HS-27A (cell line): Measurements from ENCODE around the gene CCBE1.

Experiments used
- DNase-seq: peaks from one replicate; pipeline ENCODE4 v3.0.0-alpha.2; 2012; ENCODE audit warnings: low read depth, missing footprints

CCBE1 gene

GRCh38 chr18:59570101-59570775, 127.0 kb downstream of the CCBE1 start:
- no peak for DNase-seq

- DNase-seq, result no peak
Measured at GRCh38 chr18:59569390-59569791, 127.8 kb downstream of the CCBE1 start.

GRCh38 chr18:59567431-59567830, 129.8 kb downstream of the CCBE1 start:
- DNase-seq, result no peak

- no peak for DNase-seq
Measured at GRCh38 chr18:59566533-59566971, 130.7 kb downstream of the CCBE1 start.

- DNase-seq, result no peak
Measured at GRCh38 chr18:59565957-59566356, 131.3 kb downstream of the CCBE1 start.

- no peak for DNase-seq
Measured at GRCh38 chr18:59564561-59564960, 132.7 kb downstream of the CCBE1 start.

- DNase-seq, result no peak
Measured at GRCh38 chr18:59563176-59563785, 133.9 kb downstream of the CCBE1 start.

- DNase-seq, result no peak
Measured at GRCh38 chr18:59562751-59563150, 134.5 kb downstream of the CCBE1 start.

- DNase-seq, result no peak
Measured at GRCh38 chr18:59561612-59562011, 135.6 kb downstream of the CCBE1 start.

- DNase-seq, result no peak
Measured at GRCh38 chr18:59560556-59560955, 136.7 kb downstream of the CCBE1 start.

GRCh38 chr18:59559528-59559927, 137.7 kb downstream of the CCBE1 start:
- DNase-seq, result no peak

GRCh38 chr18:59555995-59556659, 141.1 kb downstream of the CCBE1 start:
- DNase-seq, result no peak

- no peak for DNase-seq
Measured at GRCh38 chr18:59554796-59555335, 142.4 kb downstream of the CCBE1 start.

GRCh38 chr18:59553273-59553870, 143.9 kb downstream of the CCBE1 start:
- no peak for DNase-seq

GRCh38 chr18:59551902-59552635, 145.2 kb downstream of the CCBE1 start:
- no peak for DNase-seq

GRCh38 chr18:59550174-59550516, 147.1 kb downstream of the CCBE1 start:
- no peak for DNase-seq

GRCh38 chr18:59549503-59550173, 147.6 kb downstream of the CCBE1 start:
- DNase-seq, result no peak

GRCh38 chr18:59547581-59548182, 149.5 kb downstream of the CCBE1 start:
- peak; percentile 23 for DNase-seq

GRCh38 chr18:59546188-59546587, 151.0 kb downstream of the CCBE1 start:
- DNase-seq, result no peak

- DNase-seq, result no peak
Measured at GRCh38 chr18:59540780-59541179, 156.4 kb downstream of the CCBE1 start.

GRCh38 chr18:59540346-59540745, 156.9 kb downstream of the CCBE1 start:
- DNase-seq, result no peak
